ENCODE results near the gene CNTN4.

DNA sequence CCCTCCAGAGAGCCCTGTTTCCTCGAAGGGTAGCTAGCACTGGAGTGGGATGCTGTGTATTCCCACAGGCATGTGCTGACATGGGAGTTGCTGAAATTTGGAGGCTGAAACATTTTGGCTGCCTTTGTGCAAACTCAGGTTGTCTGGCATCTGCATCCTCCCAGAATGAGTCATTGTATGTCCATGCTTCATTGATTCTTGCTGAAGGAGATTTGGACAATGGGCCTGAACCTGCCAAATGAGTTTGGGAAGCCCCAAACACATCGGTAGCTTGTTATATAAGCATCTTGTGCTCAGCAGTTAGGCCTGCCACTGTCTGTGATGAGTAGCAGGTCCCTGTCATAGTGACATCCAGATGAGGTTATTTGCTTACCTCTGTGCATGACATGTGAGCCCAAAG is 851.5 kb downstream of the CNTN4 start:
- TF ChIP-seq EZH2 (IDR thresholded peaks at IDR 0.05; ENCODE audit: borderline replicate concordance, low read depth, low read length, poor library complexity, severe bottlenecking), result no peak
- TF ChIP-seq, protein P1, sequence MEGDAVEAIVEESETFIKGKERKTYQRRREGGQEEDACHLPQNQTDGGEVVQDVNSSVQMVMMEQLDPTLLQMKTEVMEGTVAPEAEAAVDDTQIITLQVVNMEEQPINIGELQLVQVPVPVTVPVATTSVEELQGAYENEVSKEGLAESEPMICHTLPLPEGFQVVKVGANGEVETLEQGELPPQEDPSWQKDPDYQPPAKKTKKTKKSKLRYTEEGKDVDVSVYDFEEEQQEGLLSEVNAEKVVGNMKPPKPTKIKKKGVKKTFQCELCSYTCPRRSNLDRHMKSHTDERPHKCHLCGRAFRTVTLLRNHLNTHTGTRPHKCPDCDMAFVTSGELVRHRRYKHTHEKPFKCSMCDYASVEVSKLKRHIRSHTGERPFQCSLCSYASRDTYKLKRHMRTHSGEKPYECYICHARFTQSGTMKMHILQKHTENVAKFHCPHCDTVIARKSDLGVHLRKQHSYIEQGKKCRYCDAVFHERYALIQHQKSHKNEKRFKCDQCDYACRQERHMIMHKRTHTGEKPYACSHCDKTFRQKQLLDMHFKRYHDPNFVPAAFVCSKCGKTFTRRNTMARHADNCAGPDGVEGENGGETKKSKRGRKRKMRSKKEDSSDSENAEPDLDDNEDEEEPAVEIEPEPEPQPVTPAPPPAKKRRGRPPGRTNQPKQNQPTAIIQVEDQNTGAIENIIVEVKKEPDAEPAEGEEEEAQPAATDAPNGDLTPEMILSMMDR (conservative IDR thresholded peaks at IDR 0.05; ENCODE audit: low read depth, low read length), result no peak

Data from A673 (cell line).